GM19324 (cell line): ENCODE data around the gene CSNK2A3.

ENCODE experiments used
- ATAC-seq: cut with Tn5 transposase; IDR thresholded peaks from one replicate; pipeline ENCODE4 v1.9.1; 2021; ENCODE audit warnings: mild to moderate bottlenecking, moderate library complexity; ENCODE audit not compliant: unreplicated experiment, low FRiP score

The CSNK2A3 gene

GRCh38 chr11:11345099-11345498, 8.0 kb downstream of the CSNK2A3 start:
- ATAC-seq = no peak

- ATAC-seq = no peak
Observed at GRCh38 chr11:11344045-11344444, 9.0 kb downstream of the CSNK2A3 start.

GRCh38 chr11:11338304-11338703, 14.7 kb downstream of the CSNK2A3 start:
- no peak for ATAC-seq

GRCh38 chr11:11336664-11337063, 16.4 kb downstream of the CSNK2A3 start:
- no peak for ATAC-seq

- ATAC-seq = no peak
Observed at GRCh38 chr11:11335043-11335442, 18.0 kb downstream of the CSNK2A3 start.

GRCh38 chr11:11334607-11335006, 18.4 kb downstream of the CSNK2A3 start:
- ATAC-seq = no peak

GRCh38 chr11:11332141-11332710, 20.8 kb downstream of the CSNK2A3 start:
- no peak for ATAC-seq

- no peak for ATAC-seq
Observed at GRCh38 chr11:11329062-11329806, 23.8 kb downstream of the CSNK2A3 start.

GRCh38 chr11:11324090-11324489, 29.0 kb downstream of the CSNK2A3 start:
- no peak for ATAC-seq

GRCh38 chr11:11322101-11322500, 30.9 kb downstream of the CSNK2A3 start:
- ATAC-seq = no peak

GRCh38 chr11:11320825-11321224, 32.2 kb downstream of the CSNK2A3 start:
- no peak for ATAC-seq

- no peak for ATAC-seq
Observed at GRCh38 chr11:11318961-11319360, 34.1 kb downstream of the CSNK2A3 start.

GRCh38 chr11:11318461-11318860, 34.6 kb downstream of the CSNK2A3 start:
- ATAC-seq = no peak

- ATAC-seq = no peak
Observed at GRCh38 chr11:11316651-11317230, 36.3 kb downstream of the CSNK2A3 start.

GRCh38 chr11:11313902-11314692, 39.0 kb downstream of the CSNK2A3 start:
- ATAC-seq = no peak

- ATAC-seq = no peak
Observed at GRCh38 chr11:11313426-11313825, 39.6 kb downstream of the CSNK2A3 start.

- no peak for ATAC-seq
Observed at GRCh38 chr11:11312738-11313137, 40.3 kb downstream of the CSNK2A3 start.

GRCh38 chr11:11311169-11311568, 41.9 kb downstream of the CSNK2A3 start:
- no peak for ATAC-seq

- no peak for ATAC-seq
Observed at GRCh38 chr11:11309906-11310305, 43.1 kb downstream of the CSNK2A3 start.

- ATAC-seq = no peak
Observed at GRCh38 chr11:11308249-11308648, 44.8 kb downstream of the CSNK2A3 start.

- no peak for ATAC-seq
Observed at GRCh38 chr11:11306855-11307254, 46.2 kb downstream of the CSNK2A3 start.
